ENCODE data around the gene PEA15. TPM values are rescaled to one million over a fixed set of nuclear protein-coding genes. Genes with fewer than 3 reads are reported as not detected.
A peak's percentile ranks its signal among the peaks of the same experiment; 100 is the strongest.

Gene PEA15
- total and polyA plus RNA-seq, 10 of the 15 experiments (the other 5 are each of a cell fraction or from before 2014, with no cell fraction given), result 15.1 to 269 (median 65.6) TPM

DNA sequence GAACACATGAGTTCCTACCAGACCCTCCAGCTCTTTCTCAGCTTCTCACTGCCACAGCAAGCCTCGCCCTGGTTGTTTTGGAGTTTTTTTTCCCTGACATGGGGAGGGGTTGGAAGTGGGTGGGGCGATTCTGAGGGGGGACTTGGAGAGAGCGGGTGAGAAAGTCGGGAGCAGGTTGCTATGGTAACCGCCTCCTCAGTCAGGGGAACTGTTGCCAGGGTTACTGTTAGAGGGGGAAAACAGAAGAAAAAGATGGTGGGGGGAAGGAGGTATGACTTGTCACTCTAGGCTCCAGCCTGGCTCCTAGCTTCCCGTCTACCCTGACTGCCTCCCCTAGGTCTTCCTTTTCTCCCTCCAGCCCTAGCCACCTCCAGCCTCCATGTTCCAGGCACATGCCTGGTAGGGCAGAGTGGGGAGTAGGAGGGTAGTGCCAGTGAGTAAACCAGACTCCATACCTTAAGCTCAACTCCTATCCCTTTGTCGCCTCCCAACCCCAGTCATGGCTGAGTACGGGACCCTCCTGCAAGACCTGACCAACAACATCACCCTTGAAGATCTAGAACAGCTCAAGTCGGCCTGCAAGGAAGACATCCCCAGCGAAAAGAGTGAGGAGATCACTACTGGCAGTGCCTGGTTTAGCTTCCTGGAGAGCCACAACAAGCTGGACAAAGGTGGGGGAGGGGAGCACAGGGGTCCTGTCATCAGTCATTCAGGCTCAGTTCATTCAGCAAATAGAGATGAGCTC, 6.0 kb downstream of the PEA15 start:
- H2AFZ ChIP-seq (ENCODE audit: control insufficient read depth, low read depth, low read length), result no peak overlapping the region
- ATAC-seq (no peak), DNase-seq (ENCODE audit: low read depth, low spot score) (no peak), FAIRE-seq (no peak)
- in situ Hi-C loops (cut with MboI) (no loop called here), intact Hi-C loops (cut with micrococcal nuclease; ENCODE audit: unreplicated experiment) (no loop called here)
- H3K4me2 ChIP-seq (ENCODE audit: control insufficient read depth, insufficient read depth), result no peak overlapping the region
- peaks cover 20 to 29% of the 10 kb centered on the region in 2 experiments; a peak in 3 of 4 replicates for H3K36me3 ChIP-seq (ENCODE audit: control insufficient read depth in 2 of 2, insufficient read depth in 2 of 2, low read length in 1 of 2)
- H3K4me1 ChIP-seq (ENCODE audit: control insufficient read depth, insufficient read depth, low read length), result peaks cover 12% of the 10 kb centered on the region
- peaks cover 25% of the 10 kb centered on the region for H3K79me2 ChIP-seq (ENCODE audit: control insufficient read depth, insufficient read depth, low read length)
- TF ChIP-seq BMI1 (IDR thresholded peaks at IDR 0.05; ENCODE audit: borderline replicate concordance) (peak; percentile 64), RAD21 (IDR thresholded peaks at IDR 0.05; ENCODE audit: insufficient read depth, low read depth, low read length) (no peak), BHLHE40 (IDR thresholded peaks at IDR 0.05; ENCODE audit: borderline replicate concordance in 1 of 2, low read depth in 2 of 2, low read length in 1 of 2) (no peak)
- POLR2A ChIA-PET, result interaction anchor here (0.8 kb wide), 2 partner anchors 10 to 48 kb away, joined by 3 read pairs; no protein-coding TSS in a partner anchor
- CTCF ChIA-PET, result interaction anchor here (0.6 to 2.3 kb wide), 5 partner anchors 11 to 495 kb away, joined by 3 to 8 read pairs (median 6); no protein-coding TSS in a partner anchor
- H3K4me3 ChIP-seq, result no peak overlapping the region
- SMC1A ChIA-PET (ENCODE audit: uncharacterized antibody, unreplicated experiment), result interaction anchor here (1.1 to 11.5 kb wide), 4 partner anchors 9 to 41 kb away, joined by 3 to 95 read pairs (median 4); no protein-coding TSS in a partner anchor
- RAD21 ChIA-PET (ENCODE audit: unreplicated experiment), result interaction anchor here (1.2 kb wide), 1 partner anchor 18 kb away, joined by 3 read pairs; no protein-coding TSS in a partner anchor
- 88% methylated on average over 9 of the region's 10 CpGs for WGBS (ENCODE audit: insufficient coverage, insufficient replicate concordance, low lambda C conversion rate, missing lambda C conversion rate)
- H3K27ac ChIP-seq (ENCODE audit: control insufficient read depth, insufficient read depth), result no peak overlapping the region
- H3K9me3 ChIP-seq (replicated peaks; ENCODE audit: control insufficient read depth, insufficient read depth, low read length), result no peaks in the 10 kb centered on the region
- no TSS peak for BruUV-seq (replicated peaks)
- H3K27me3 ChIP-seq (replicated peaks in 1 of 2; ENCODE audit: control insufficient read depth in 2 of 2, insufficient read depth in 2 of 2, low read length in 1 of 2), result no peaks in the 10 kb centered on the region
- no peaks in the 10 kb centered on the region for H4K20me1 ChIP-seq (ENCODE audit: control insufficient read depth, insufficient read depth)
- no peak overlapping the region for H3K9ac ChIP-seq (ENCODE audit: control insufficient read depth, insufficient read depth, low read length)

DNA sequence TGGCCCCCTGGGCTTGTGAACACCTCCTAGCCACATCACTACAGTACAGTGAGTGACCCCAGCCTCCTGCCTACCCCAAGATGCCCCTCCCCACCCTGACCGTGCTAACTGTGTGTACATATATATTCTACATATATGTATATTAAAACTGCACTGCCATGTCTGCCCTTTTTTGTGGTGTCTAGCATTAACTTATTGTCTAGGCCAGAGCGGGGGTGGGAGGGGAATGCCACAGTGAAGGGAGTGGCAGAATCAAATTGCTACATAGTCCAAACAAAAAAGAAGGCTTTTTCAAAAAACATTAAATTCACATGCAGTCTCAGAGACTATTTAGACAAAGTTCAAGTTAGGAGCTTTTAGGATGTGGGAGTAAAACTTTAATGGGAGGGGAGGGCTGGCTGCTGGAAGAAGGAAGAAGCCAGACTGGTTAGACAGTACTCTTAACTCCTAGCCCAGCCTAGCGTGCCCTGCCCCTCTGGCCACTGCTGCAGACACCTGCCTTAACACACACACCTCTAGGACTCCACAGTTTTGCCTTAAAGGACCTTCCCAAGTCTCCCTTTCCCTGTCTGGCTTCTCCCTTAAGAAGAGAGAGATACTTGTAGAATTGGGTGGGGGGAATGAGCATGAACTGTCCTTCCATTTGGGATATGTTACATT, 9.4 kb downstream of the PEA15 start:
- Histone ChIP-seq H3K4me1 (ENCODE audit: control insufficient read depth, insufficient read depth, low read length) (no peaks in the 10 kb centered on the region), H3K4me3 (no peak overlapping the region), H3K27ac (ENCODE audit: control insufficient read depth, insufficient read depth) (no peak overlapping the region), H3K27me3 (replicated peaks in 1 of 2; ENCODE audit: control insufficient read depth in 2 of 2, insufficient read depth in 2 of 2, low read length in 1 of 2) (no peaks in the 10 kb centered on the region), H2AFZ (ENCODE audit: control insufficient read depth, low read depth, low read length) (no peak overlapping the region), H3K79me2 (ENCODE audit: control insufficient read depth, insufficient read depth, low read length) (peaks cover 1% of the 10 kb centered on the region), H3K9ac (ENCODE audit: control insufficient read depth, insufficient read depth, low read length) (no peak overlapping the region), H3K9me3 (replicated peaks; ENCODE audit: control insufficient read depth, insufficient read depth, low read length) (no peaks in the 10 kb centered on the region), H3K36me3 (ENCODE audit: control insufficient read depth in 2 of 2, insufficient read depth in 2 of 2, low read length in 1 of 2) (peaks cover 24 to 25% of the 10 kb centered on the region in 2 experiments), H4K20me1 (ENCODE audit: control insufficient read depth, insufficient read depth) (no peaks in the 10 kb centered on the region), H3K4me2 (ENCODE audit: control insufficient read depth, insufficient read depth) (no peak overlapping the region)
- ChIA-PET POLR2A (no interaction called here), CTCF (interaction anchor here (1.2 to 1.7 kb wide), 2 partner anchors 21 to 37 kb away, joined by 4 to 8 read pairs; no protein-coding TSS in a partner anchor), SMC1A (ENCODE audit: uncharacterized antibody, unreplicated experiment) (interaction anchor here (2.4 kb wide), 1 partner anchor 38 kb away, joined by 11 read pairs; no protein-coding TSS in a partner anchor), RAD21 (ENCODE audit: unreplicated experiment) (no interaction called here)
- intact Hi-C loops (cut with micrococcal nuclease; ENCODE audit: unreplicated experiment), result no loop called here
- no peak for DNase-seq (ENCODE audit: low read depth, low spot score)
- no peak for FAIRE-seq
- BruUV-seq (replicated peaks), result TSS peak; percentile 44
- no peak for ATAC-seq
- TF ChIP-seq E4F1 (IDR thresholded peaks at IDR 0.05; ENCODE audit: borderline replicate concordance, partially characterized antibody) (no peak), STAT1 (conservative IDR thresholded peaks at IDR 0.05) (no peak), ESRRA (IDR thresholded peaks at IDR 0.05; ENCODE audit: low read length) (no peak)
- TF ChIP-seq, protein P1, sequence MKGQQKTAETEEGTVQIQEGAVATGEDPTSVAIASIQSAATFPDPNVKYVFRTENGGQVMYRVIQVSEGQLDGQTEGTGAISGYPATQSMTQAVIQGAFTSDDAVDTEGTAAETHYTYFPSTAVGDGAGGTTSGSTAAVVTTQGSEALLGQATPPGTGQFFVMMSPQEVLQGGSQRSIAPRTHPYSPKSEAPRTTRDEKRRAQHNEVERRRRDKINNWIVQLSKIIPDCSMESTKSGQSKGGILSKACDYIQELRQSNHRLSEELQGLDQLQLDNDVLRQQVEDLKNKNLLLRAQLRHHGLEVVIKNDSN (IDR thresholded peaks at IDR 0.05; ENCODE audit: borderline replicate concordance, extremely low read length, insufficient read depth, low read depth, low read length), result no peak
- 62% methylated on average over 3 of the region's 3 CpGs for WGBS (ENCODE audit: insufficient coverage, insufficient replicate concordance, low lambda C conversion rate, missing lambda C conversion rate)
- in situ Hi-C loops (cut with MboI), result no loop called here

All from GM12878 (cell line).